Fibroblast of lung (primary cell): Measurements from ENCODE around the gene MTAP. TPM values are rescaled to one million over a fixed set of nuclear protein-coding genes. Genes with fewer than 3 reads are reported as not detected.

Experiments used
- DNase-seq, 2 donors: peaks; one replicate each; pipeline versions ENCODE4 v3.0.0 to v3.0.0-alpha.2; 2010; ENCODE audit warnings: low read depth in 2 of 2
- H2AFZ ChIP-seq: 2 replicates; pipeline ENCODE4 v1.5.1; 2012; ENCODE audit warnings: low read length, control low read depth, inconsistent platforms
- H3K27ac ChIP-seq: 2 replicates; pipeline ENCODE4 v1.5.1; 2011; ENCODE audit warnings: low read length, control low read depth; ENCODE audit not compliant: insufficient read depth
- H3K27me3 ChIP-seq: 2 replicates; pipeline ENCODE4 v1.5.1; 2011; ENCODE audit warnings: mild to moderate bottlenecking, low read length; ENCODE audit not compliant: control insufficient read depth, insufficient read depth
- H3K36me3 ChIP-seq: 2 replicates; pipeline ENCODE4 v1.5.1; 2011; ENCODE audit warnings: low read length; ENCODE audit not compliant: control insufficient read depth, insufficient read depth
- H3K4me1 ChIP-seq: 2 replicates; pipeline ENCODE4 v1.5.1; 2011; ENCODE audit warnings: low read length; ENCODE audit not compliant: control insufficient read depth, insufficient read depth; ENCODE audit errors: extremely low read depth
- H3K4me2 ChIP-seq: 2 replicates; pipeline ENCODE4 v1.5.1; 2011; ENCODE audit warnings: low read length, control low read depth; ENCODE audit not compliant: insufficient read depth; ENCODE audit errors: extremely low read depth
- H3K4me3 ChIP-seq, 4 experiments: fragments of 200-600 bp in 1 of 4; sonication (generic) in 1 of 4; replicated peaks in 1 of 4; 2 replicates each; pipeline ENCODE4 v1.5.1; 2011 to 2016; ENCODE audit warnings: low read length in 4 of 4, low read depth in 3 of 4, mild to moderate bottlenecking in 3 of 4, control low read depth in 2 of 4, inconsistent platforms in 1 of 4, mixed read lengths in 1 of 4; ENCODE audit not compliant: insufficient read depth in 1 of 4; ENCODE audit errors: control extremely low read depth in 1 of 4
- H3K79me2 ChIP-seq: 2 replicates; pipeline ENCODE4 v1.5.1; 2012; ENCODE audit warnings: mild to moderate bottlenecking, low read length, inconsistent platforms; ENCODE audit not compliant: control insufficient read depth, insufficient read depth
- H3K9ac ChIP-seq: 2 replicates; pipeline ENCODE4 v1.5.1; 2011; ENCODE audit warnings: mild to moderate bottlenecking, low read length, control low read depth; ENCODE audit not compliant: insufficient read depth
- H3K9me3 ChIP-seq: 2 replicates; pipeline ENCODE4 v1.5.1; 2012; ENCODE audit warnings: low read depth, low read length; ENCODE audit not compliant: control insufficient read depth, insufficient read depth
- H4K20me1 ChIP-seq: 2 replicates; pipeline ENCODE4 v1.5.1; 2011; ENCODE audit warnings: low read length; ENCODE audit not compliant: control insufficient read depth, insufficient read depth; ENCODE audit errors: extremely low read depth
- CTCF ChIP-seq, 2 donors: IDR thresholded peaks in 1 of 2; conservative IDR thresholded peaks in 1 of 2; 1 replicate in 1 of 2; 2 replicates in 1 of 2; pipeline ENCODE4 v1.5.1; 2011 to 2012; ENCODE audit warnings: low read length in 2 of 2, control low read depth in 1 of 2, inconsistent platforms in 1 of 2, low read depth in 1 of 2, mild to moderate bottlenecking in 1 of 2
- EZH2 ChIP-seq: IDR thresholded peaks from 2 replicates; pipeline ENCODE4 v1.5.1; 2012; ENCODE audit warnings: low read length, control low read depth, mild to moderate bottlenecking; ENCODE audit errors: missing control alignments
- polyA plus RNA-seq, 2 donors: library from polyadenylated mRNA; depleted of rRNA in 1 of 2; stranded (reverse) in 1 of 2; unstranded in 1 of 2; fragments of >200 nt; gene quantifications; 2 replicates each; pipeline ENCODE4 v1.2.1, GENCODE V29; 2011 to 2012; ENCODE audit warnings: missing spikeins in 1 of 2
- total RNA-seq: library from RNA; depleted of rRNA; stranded (reverse); fragments of >200 nt; gene quantifications from 2 replicates; pipeline ENCODE4 v1.2.1, GENCODE V29; 2014

Gene MTAP
- total and polyA plus RNA-seq, 2 donors (not counting 1 experiment from before 2014, with no cell fraction given) = 20.0 to 27.6 TPM

- Histone ChIP-seq H3K79me2 (no peaks in the 10 kb centered on the region), H3K9me3 (no peaks in the 10 kb centered on the region), H3K36me3 (no peaks in the 10 kb centered on the region), H3K27ac (no peak overlapping the region), H3K4me1 (no peaks in the 10 kb centered on the region), H2AFZ (peak overlapping the region; percentile 52), H4K20me1 (no peaks in the 10 kb centered on the region), H3K4me3 (peak overlapping the region; percentile 33 to 47 (median 40)), H3K27me3 (no peaks in the 10 kb centered on the region), H3K9ac (no peak overlapping the region), H3K4me2 (peak overlapping the region; percentile 51)
- peak; percentile 92 to 95 for DNase-seq
- TF ChIP-seq EZH2 (no peak), CTCF (conservative IDR thresholded peaks at IDR 0.05 in 1 of 2, IDR thresholded peaks at IDR 0.05 in 1 of 2; ENCODE audit: low read depth in 1 of 2, low read length in 2 of 2) (peak; percentile 54 to 79)
Observed at GRCh38 chr9:21789541-21790037, 12.8 kb upstream of the MTAP start.

- Histone ChIP-seq H3K4me3 (no peak overlapping the region), H3K4me2 (no peak overlapping the region), H3K9ac (no peak overlapping the region), H3K36me3 (no peaks in the 10 kb centered on the region), H3K27me3 (no peaks in the 10 kb centered on the region), H3K4me1 (no peaks in the 10 kb centered on the region), H4K20me1 (no peaks in the 10 kb centered on the region), H3K79me2 (no peaks in the 10 kb centered on the region), H3K27ac (no peak overlapping the region), H2AFZ (no peak overlapping the region), H3K9me3 (no peaks in the 10 kb centered on the region)
- DNase-seq = no peak
- TF ChIP-seq EZH2 = no peak
Observed at GRCh38 chr9:21795483-21795882, 7.0 kb upstream of the MTAP start.

GRCh38 chr9:21796768-21797167, 5.7 kb upstream of the MTAP start:
- Histone ChIP-seq H3K36me3 (no peaks in the 10 kb centered on the region), H3K79me2 (peaks cover 4% of the 10 kb centered on the region), H3K9ac (no peak overlapping the region), H3K27me3 (no peaks in the 10 kb centered on the region), H3K27ac (no peak overlapping the region), H4K20me1 (no peaks in the 10 kb centered on the region), H2AFZ (peak overlapping the region; percentile 11), H3K4me2 (no peak overlapping the region), H3K4me3 (no peak overlapping the region), H3K4me1 (peaks cover 4% of the 10 kb centered on the region), H3K9me3 (no peaks in the 10 kb centered on the region)
- peak in 1 of 2 donors; percentile 74 for DNase-seq
- TF ChIP-seq CTCF (conservative IDR thresholded peaks at IDR 0.05 in 1 of 2, IDR thresholded peaks at IDR 0.05 in 1 of 2; ENCODE audit: low read depth in 1 of 2, low read length in 2 of 2) (no peak), EZH2 (no peak)
